HG03060 (cell line): ENCODE data around the gene ZNF746.

Experiments
- ATAC-seq: cut with Tn5 transposase; IDR thresholded peaks from one replicate; pipeline ENCODE4 v1.9.1; 2021; ENCODE audit warnings: low read depth, moderate number of reproducible peaks; ENCODE audit not compliant: unreplicated experiment

Gene ZNF746

GRCh38 chr7:149431486-149432120, 66.0 kb downstream of the ZNF746 start:
- no peak for ATAC-seq

DNA sequence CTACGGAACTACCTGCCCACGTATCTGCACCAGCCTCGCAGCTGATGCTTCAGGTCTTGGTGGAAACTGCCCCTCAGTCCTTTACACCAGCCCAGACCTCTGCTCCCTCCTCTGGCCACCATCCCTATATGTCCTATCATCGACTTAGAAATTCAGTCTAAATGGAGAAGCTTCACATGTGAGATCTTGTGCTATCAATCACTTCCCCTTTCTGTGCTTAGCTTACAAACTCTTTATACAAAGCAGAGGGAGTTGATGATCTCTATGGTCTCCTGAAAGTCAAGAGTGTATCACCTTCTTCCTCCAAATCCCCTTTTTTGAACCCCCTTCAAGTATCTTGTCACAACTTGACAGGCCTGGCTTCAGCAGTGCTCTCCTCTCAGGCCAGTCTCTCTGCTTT, 67.4 kb downstream of the ZNF746 start:
- no peak for ATAC-seq

DNA sequence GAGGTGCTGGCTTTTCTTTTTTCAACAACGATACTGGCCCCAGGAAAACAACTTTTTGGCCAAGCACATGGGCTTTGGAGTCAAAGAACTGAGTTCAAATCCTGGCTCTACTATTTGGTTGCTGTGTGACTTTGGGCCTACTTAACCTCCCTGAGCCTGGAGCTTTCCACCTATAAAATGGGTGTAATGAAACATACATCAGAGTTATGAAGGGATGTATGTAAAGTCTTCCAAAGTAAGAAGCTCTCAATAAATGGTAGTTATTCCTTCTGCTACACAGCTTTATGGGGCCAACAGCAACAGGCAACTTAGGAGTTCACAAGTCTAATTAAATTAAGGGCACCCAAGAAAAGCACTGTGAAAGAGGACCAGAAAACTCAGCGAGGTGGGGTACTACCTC, 69.7 kb downstream of the ZNF746 start:
- ATAC-seq, result no peak

GRCh38 chr7:149427096-149427680, 70.4 kb downstream of the ZNF746 start:
- ATAC-seq, result no peak

DNA sequence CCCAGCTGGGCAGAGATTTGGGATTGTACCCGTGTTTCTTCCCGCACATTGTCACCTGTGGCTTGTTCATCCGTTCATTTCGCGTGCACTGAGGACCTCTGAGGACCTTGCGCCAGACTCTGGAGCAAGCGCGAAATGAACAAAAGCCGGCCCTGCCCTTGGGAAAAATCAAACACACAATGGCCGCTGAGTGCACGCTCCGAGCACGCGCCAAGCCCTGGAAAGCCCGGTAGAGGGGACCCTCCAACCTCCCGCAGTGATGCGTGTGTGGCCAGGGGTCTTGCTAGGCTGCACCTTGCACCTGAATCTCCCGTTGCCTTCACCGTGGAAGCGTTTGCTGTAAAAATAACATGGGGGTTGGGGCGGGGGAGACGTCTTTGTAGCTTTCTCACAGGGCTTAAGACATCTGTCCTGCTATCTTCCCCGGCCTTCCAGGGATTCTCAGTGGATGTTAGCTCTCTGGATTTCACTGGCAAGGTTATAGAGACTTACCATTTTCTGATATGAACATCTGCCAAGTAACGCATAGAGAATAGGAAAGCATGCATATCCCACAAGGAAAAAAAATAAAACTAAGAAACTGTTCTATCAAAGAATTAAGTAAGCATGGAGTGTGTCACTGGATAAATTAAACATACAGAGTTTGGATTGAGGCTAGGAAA, 74.0 kb downstream of the ZNF746 start:
- no peak for ATAC-seq

GRCh38 chr7:149422914-149423301, 74.7 kb downstream of the ZNF746 start:
- ATAC-seq, result no peak
